Pancreas (tissue), 10 donors: Measurements from ENCODE around the gene LDLRAD4. TPM values are rescaled to one million over a fixed set of nuclear protein-coding genes. Genes with fewer than 3 reads are reported as not detected.
A peak's percentile ranks its signal among the peaks of the same experiment; 100 is the strongest.

ENCODE experiments used
- ATAC-seq, 4 donors: fragments of 200-7000 bp; cut with Tn5 transposase; one replicate each; pipeline versions ENCODE4 v1.8.0 to v1.9.1; 2020; ENCODE audit warnings: mild to moderate bottlenecking in 4 of 4, moderate library complexity in 4 of 4
- DNase-seq, 6 donors: peaks; one replicate each; pipeline ENCODE4 v3.0.0-alpha.2; 2020
- FAIRE-seq: peaks from 2 replicates; lab custom pipeline; 2012; peaks lifted over from hg19 to GRCh38; lab: Jason Lieb, UNC
- H3K27ac ChIP-seq, 4 donors: fragments of 200-600 bp; sonication (generic); 1 replicate in 3 of 4; 2 replicates in 1 of 4; pipeline versions ENCODE4 v1.5.0 to v1.8.0; 2020
- H3K27me3 ChIP-seq, 4 donors: fragments of 200-600 bp; one replicate each; pipeline ENCODE4 v1.8.0; 2021
- H3K36me3 ChIP-seq, 3 donors: fragments of 200-600 bp; sonication (generic) in 1 of 3; one replicate each; pipeline versions ENCODE4 v1.5.0 to v1.8.0; 2020 to 2021
- H3K4me1 ChIP-seq, 3 donors: fragments of 200-600 bp; one replicate each; pipeline ENCODE4 v1.8.0; 2021
- H3K4me3 ChIP-seq, 4 donors: fragments of 200-600 bp; sonication (generic) in 2 of 4; one replicate each; pipeline versions ENCODE4 v1.5.0 to v1.8.0; 2020 to 2021
- H3K9me3 ChIP-seq, 4 donors: fragments of 200-600 bp; one replicate each; pipeline ENCODE4 v1.8.0; 2021
- WGBS, 2 donors: extraction: QIAGEN DNeasy Blood & Tissue Kit; methylation state at CpG; one replicate each; pipeline ENCODE4 v1.1.7; 2013; 5-methylcytosine and 5-hydroxymethylcytosine counted together
- intact Hi-C, 3 donors: fragments of 100-400 bp; cut with DNase I; formaldehyde crosslinking; loops; one replicate each; pipeline versions ENCODE4 v1.11.1 to v1.14.2; 2022
- polyA plus RNA-seq, 2 donors: library from polyadenylated mRNA; stranded (reverse); fragments of 200-250 nt; gene quantifications; one replicate each; pipeline ENCODE4 v1.2.3, GENCODE V29; 2013
- total RNA-seq, 6 donors: library from RNA; stranded (reverse); fragmentation: NEBNext Ultra II Directional in 4 of 6; extraction: Animal tissue kit (Norgen Biotek cat#: 25700) in 4 of 6; gene quantifications; one replicate each; pipeline versions ENCODE4 v1.2.1 to v1.2.4, GENCODE V29; 2021 to 2023
- TF ChIP-seq, protein P1 (sequence below), 4 donors: fragments of 200-600 bp; sonication (generic) in 3 of 4; IDR thresholded peaks; one replicate each; pipeline versions ENCODE4 v1.5.0 to v1.8.0; 2021; ENCODE audit warnings: antibody characterized with exemption in 4 of 4
- donor health status: healthy with polysubstance abuse.
- donor health status: DM: no; HTN: no; CAD: no; lungs with moderate emphysema.
- donor health status: DM: no; HTN: no; CAD: no.
- donor health status: control.
- donor health status: control.
- donor health status: Bipolar disorder and iron deficiency.
- donor health status: DM: yes; HTN: yes; CAD: no.
- donor health status: DM: no; HTN: no; CAD: no.
- donor health status: DM: no; HTN: no; CAD: no.
- donor health status: DM: yes; HTN: yes; CAD: no.

LDLRAD4 gene
- total and polyA plus RNA-seq, 8 donors: 2.5 to 21.8 (median 5.7) TPM

DNA sequence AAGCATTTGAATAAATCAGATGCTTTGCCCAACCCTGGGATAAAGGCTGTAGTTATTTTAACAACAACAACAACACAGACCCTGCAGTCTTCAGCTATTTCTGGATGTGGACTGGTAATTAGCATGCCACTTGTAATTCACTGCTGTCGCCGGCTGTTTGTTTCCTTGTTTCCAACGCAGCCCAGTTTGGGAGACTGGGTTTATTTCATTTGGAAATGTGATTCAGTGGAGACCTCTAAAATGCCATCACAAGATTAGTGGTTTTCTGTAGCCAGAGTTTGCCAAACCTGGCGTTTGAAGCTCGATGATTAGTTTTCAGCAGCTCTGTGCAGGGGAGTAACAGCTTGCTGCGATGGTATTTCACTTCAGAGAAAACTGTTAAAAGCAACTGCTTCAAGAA is 83.5 kb downstream of the LDLRAD4 start:
- no peak for DNase-seq
- peaks cover 0 to 10% (median 3%) of the 10 kb centered on the region in 3 donors for H3K4me1 ChIP-seq
- H3K27ac ChIP-seq: peak overlapping the region in 2 of 4 donors; percentile 1 to 12
- no peaks in the 10 kb centered on the region for H3K27me3 ChIP-seq
- TF ChIP-seq, protein P1, sequence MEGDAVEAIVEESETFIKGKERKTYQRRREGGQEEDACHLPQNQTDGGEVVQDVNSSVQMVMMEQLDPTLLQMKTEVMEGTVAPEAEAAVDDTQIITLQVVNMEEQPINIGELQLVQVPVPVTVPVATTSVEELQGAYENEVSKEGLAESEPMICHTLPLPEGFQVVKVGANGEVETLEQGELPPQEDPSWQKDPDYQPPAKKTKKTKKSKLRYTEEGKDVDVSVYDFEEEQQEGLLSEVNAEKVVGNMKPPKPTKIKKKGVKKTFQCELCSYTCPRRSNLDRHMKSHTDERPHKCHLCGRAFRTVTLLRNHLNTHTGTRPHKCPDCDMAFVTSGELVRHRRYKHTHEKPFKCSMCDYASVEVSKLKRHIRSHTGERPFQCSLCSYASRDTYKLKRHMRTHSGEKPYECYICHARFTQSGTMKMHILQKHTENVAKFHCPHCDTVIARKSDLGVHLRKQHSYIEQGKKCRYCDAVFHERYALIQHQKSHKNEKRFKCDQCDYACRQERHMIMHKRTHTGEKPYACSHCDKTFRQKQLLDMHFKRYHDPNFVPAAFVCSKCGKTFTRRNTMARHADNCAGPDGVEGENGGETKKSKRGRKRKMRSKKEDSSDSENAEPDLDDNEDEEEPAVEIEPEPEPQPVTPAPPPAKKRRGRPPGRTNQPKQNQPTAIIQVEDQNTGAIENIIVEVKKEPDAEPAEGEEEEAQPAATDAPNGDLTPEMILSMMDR (IDR thresholded peaks at IDR 0.05): no peak
- FAIRE-seq: no peak
- no peaks in the 10 kb centered on the region for H3K36me3 ChIP-seq
- no peak overlapping the region for H3K4me3 ChIP-seq
- intact Hi-C loops: no loop called here
- 44% methylated on average over 6 of the region's 6 CpGs for WGBS, 2 donors
- H3K9me3 ChIP-seq: no peaks in the 10 kb centered on the region
- peak in 1 of 4 donors; percentile 35 for ATAC-seq

DNA sequence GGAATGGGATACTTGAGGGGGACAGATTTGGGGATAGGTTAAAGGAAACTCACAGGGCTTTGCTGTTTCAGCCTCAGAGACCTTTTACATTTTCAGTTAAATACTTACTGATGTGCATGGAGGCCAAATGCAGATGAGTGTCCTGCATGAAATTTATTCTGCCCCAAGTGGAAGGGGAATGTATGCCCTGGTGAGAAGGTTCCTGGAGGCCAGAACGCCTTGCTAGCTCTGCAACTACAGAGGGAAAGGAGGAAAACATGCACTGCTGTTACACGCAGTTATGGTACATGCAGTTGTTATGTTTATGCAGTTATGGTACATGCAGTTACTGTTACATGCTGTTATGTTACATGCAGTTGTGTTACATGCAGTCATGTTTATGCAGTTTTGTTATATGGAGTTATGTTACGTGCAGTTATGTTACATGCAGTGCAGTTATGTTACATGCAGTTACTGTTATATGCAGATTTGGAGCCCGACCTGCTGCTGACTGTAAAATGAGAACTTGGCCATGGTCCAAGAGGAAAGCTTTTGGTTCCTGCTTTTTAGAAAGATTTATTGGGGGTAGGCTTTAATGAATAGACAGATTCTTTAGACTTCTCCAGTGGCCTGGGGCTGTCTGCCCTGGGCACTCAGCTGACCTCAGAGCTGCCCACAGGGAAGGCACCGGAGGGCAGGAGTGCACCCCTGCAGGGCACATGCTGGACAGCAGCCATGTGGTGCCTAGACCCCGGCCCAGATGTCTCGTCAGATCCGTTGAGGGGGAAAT is 84.1 kb downstream of the LDLRAD4 start:
- H3K4me1 ChIP-seq: peaks cover 0 to 10% (median 3%) of the 10 kb centered on the region in 3 donors
- no peak overlapping the region for H3K4me3 ChIP-seq
- H3K36me3 ChIP-seq: no peaks in the 10 kb centered on the region
- WGBS, 2 donors: 45 to 51% methylated on average over 8 of the region's 8 CpGs
- peak overlapping the region in 3 of 4 donors; percentile 14 to 24 (median 19) for H3K27ac ChIP-seq
- TF ChIP-seq, protein P1 (IDR thresholded peaks at IDR 0.05): no peak
- FAIRE-seq (no peak), ATAC-seq (peak; percentile 58 to 81 (median 67)), DNase-seq (peak in 3 of 6 donors; percentile 9 to 35 (median 25))
- no peaks in the 10 kb centered on the region for H3K27me3 ChIP-seq
- H3K9me3 ChIP-seq: no peaks in the 10 kb centered on the region
- intact Hi-C loops: no loop called here

DNA sequence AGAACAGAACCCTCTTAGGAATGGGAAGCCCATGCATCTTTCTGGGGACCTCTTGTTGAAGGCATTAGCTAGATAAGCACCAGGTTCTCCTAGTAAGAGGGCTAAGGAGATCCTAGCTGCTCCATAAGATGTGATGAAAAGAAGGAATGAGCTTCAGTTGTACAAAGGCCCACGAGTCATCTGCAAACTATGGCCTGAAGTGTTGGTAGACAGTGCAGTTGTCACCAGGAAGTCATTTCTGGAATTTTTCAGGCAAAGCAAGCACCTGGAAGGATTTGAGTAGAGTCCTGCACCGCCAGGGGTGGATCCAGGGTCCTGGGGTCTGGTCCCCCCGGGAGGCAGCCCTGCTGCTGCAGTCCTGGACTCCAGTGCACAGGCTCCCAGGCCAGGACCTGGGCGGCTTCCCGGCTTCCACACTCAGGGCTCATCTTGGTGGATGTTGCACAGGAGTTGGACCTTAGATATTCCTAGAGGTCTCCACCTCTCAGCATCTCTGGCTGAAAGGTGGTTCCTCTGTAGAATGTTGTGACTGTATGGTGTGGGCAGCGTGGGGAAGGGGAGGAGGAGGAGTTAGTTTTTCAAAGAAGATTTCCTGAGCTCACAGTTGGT is 85.3 kb downstream of the LDLRAD4 start:
- ATAC-seq (no peak), DNase-seq (no peak), FAIRE-seq (no peak)
- Histone ChIP-seq H3K27me3 (no peaks in the 10 kb centered on the region), H3K9me3 (no peaks in the 10 kb centered on the region), H3K4me3 (no peak overlapping the region), H3K36me3 (no peaks in the 10 kb centered on the region), H3K27ac (no peak overlapping the region), H3K4me1 (peaks cover 0 to 10% (median 3%) of the 10 kb centered on the region in 3 donors)
- 81 to 82% methylated on average over 6 of the region's 6 CpGs for WGBS, 2 donors
- TF ChIP-seq, protein P1 (IDR thresholded peaks at IDR 0.05): no peak
- intact Hi-C loops: no loop called here

DNA sequence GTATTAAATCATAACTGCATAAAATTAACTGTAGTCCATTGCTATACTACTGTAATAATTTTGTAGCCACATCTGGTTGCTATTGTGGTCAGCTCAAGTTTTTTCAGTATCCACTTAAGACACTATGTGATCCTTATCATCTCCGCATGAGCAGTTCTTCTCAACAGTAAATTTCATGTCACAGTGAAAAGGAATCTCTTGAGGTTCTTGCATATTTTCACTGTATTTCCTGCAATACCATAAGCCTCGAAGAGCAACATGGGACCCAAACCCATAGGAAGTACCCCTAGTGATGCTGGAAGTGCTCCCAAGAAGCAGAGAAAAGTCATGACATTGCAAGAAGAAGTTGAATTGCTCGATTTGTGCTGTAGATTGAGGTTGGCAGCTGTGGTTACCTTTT is 86.7 kb downstream of the LDLRAD4 start:
- FAIRE-seq: no peak
- no peak for ATAC-seq
- H3K9me3 ChIP-seq: no peaks in the 10 kb centered on the region
- TF ChIP-seq, protein P1 (IDR thresholded peaks at IDR 0.05): no peak
- intact Hi-C loops: no loop called here
- H3K27me3 ChIP-seq: no peaks in the 10 kb centered on the region
- 81 to 83% methylated on average over 3 of the region's 3 CpGs for WGBS, 2 donors
- no peak overlapping the region for H3K27ac ChIP-seq
- H3K36me3 ChIP-seq: no peaks in the 10 kb centered on the region
- H3K4me1 ChIP-seq: peaks cover 0 to 6% (median 3%) of the 10 kb centered on the region in 3 donors
- no peak overlapping the region for H3K4me3 ChIP-seq
- DNase-seq: no peak
